ENCODE data around the gene UNC45B. TPM values are rescaled to one million over a fixed set of nuclear protein-coding genes. Genes with fewer than 3 reads are reported as not detected.

The UNC45B gene
- total and polyA plus RNA-seq, 2 of the 8 experiments (the other 6 are each of a cell fraction or from before 2014, with no cell fraction given) = 0.06 to 0.15 TPM

DNA sequence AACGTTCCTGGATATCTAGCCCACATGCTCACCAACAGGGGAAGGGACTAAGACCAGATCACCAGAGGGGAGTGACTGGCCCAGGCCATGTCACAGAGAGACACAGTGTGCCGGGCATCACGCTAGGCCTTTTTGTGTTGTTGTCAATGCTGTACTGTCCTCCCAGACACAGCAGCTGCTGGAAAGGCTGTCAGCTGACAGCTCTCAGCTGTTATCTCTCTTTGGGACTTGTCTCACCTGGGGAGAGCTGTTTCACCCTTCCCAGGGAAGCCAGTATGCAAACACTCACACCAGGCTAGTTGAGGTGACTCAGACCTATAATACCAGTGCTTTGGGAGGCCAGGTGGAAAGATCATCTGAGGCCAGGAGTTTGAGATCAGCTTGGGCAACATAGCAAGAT, 19.4 kb downstream of the UNC45B start:
- H3K4me2 ChIP-seq (ENCODE audit: insufficient read depth in 1 of 2, low read depth in 2 of 2, low read length in 2 of 2) = no peak overlapping the region
- H3K36me3 ChIP-seq (ENCODE audit: control insufficient read depth in 2 of 4, insufficient read depth in 4 of 4, low read length in 3 of 4) = no peaks in the 10 kb centered on the region
- H3K23ac ChIP-seq (ENCODE audit: insufficient read length) = no peak overlapping the region
- H3K9me3 ChIP-seq (ENCODE audit: insufficient read depth in 2 of 2, low read depth in 1 of 2, low read length in 1 of 2) = no peaks in the 10 kb centered on the region
- no peak overlapping the region for H3K18ac ChIP-seq (ENCODE audit: extremely low read depth, low read length)
- H3K9ac ChIP-seq (replicated peaks in 1 of 4; ENCODE audit: extremely low read depth in 1 of 4, low read depth in 3 of 4, low read length in 3 of 4) = no peak overlapping the region; a peak in 1 of 7 replicates
- H3K4ac ChIP-seq (replicated peaks; ENCODE audit: insufficient read length, low read depth, low read length) = no peak overlapping the region
- H3K56ac ChIP-seq (replicated peaks; ENCODE audit: insufficient read length, low read depth, low read length) = no peak overlapping the region
- DNase-seq (ENCODE audit: low read depth in 1 of 2, low spot score in 2 of 2) (no peak), FAIRE-seq (no peak)
- no peak overlapping the region for H2BK12ac ChIP-seq (ENCODE audit: low read depth, low read length)
- WGBS, 2 experiments (ENCODE audit: extremely low coverage in 1 of 2, insufficient coverage in 1 of 2, insufficient read length in 1 of 2, insufficient replicate concordance in 2 of 2, low coverage in 1 of 2, low lambda C conversion rate in 2 of 2, missing lambda C conversion rate in 1 of 2) = 54% methylated on average over 3 of the region's 3 CpGs; no CpG with 5 or more reads in 1 of the 2 experiments
- no peak overlapping the region for H3K27ac ChIP-seq (ENCODE audit: low read depth, low read length)
- H2BK5ac ChIP-seq (ENCODE audit: low read depth, low read length) = no peak overlapping the region
- H3K23me2 ChIP-seq (ENCODE audit: low read depth, low read length) = no peaks in the 10 kb centered on the region; the same call in 1 of the 2 replicates
- no peak overlapping the region for H2AFZ ChIP-seq (ENCODE audit: low read length)
- H2BK20ac ChIP-seq (ENCODE audit: low read length) = no peak overlapping the region
- H3K4me3 ChIP-seq (ENCODE audit: extremely low read depth in 1 of 4, insufficient read depth in 2 of 4, low read depth in 3 of 4, low read length in 4 of 4) = no peak overlapping the region
- no peak overlapping the region for H4K5ac ChIP-seq (ENCODE audit: insufficient read length, low read depth, low read length)
- no peak overlapping the region for H2BK15ac ChIP-seq (ENCODE audit: low read length)
- no peaks in the 10 kb centered on the region; the same call in 1 of the 2 replicates for H3K79me1 ChIP-seq (ENCODE audit: low read depth, low read length)
- H4K8ac ChIP-seq (ENCODE audit: extremely low read depth, insufficient read depth, low read length) = no peak overlapping the region
- ChIA-PET POLR2A (ENCODE audit: partially characterized antibody) (no interaction called here), CTCF (ENCODE audit: partially characterized antibody) (interaction anchor here (0.6 to 2.5 kb wide), 8 partner anchors 8 to 367 kb away, joined by 3 to 9 read pairs (median 3); no protein-coding TSS in a partner anchor)
- H2BK120ac ChIP-seq (replicated peaks; ENCODE audit: low read depth, low read length) = no peak overlapping the region
- H3K79me2 ChIP-seq (ENCODE audit: control insufficient read depth in 1 of 2, insufficient read depth in 2 of 2, low read length in 2 of 2) = no peaks in the 10 kb centered on the region
- H4K91ac ChIP-seq (replicated peaks; ENCODE audit: insufficient read length, low read length) = no peak overlapping the region
- no peak overlapping the region for H3K14ac ChIP-seq (ENCODE audit: insufficient read length)
- H3K4me1 ChIP-seq (replicated peaks in 1 of 4; ENCODE audit: control insufficient read depth in 3 of 4, insufficient read depth in 4 of 4, low read length in 3 of 4) = no peaks in the 10 kb centered on the region; a peak in 1 of 7 replicates
- peaks cover 0 to 1% of the 10 kb centered on the region in 2 experiments for H4K20me1 ChIP-seq (replicated peaks in 1 of 2; ENCODE audit: control insufficient read depth in 1 of 2, insufficient read depth in 2 of 2, low read length in 2 of 2)
- no peak overlapping the region for H2AK5ac ChIP-seq (ENCODE audit: low read depth, low read length)
- H3K27me3 ChIP-seq (replicated peaks in 1 of 4; ENCODE audit: control insufficient read depth in 3 of 4, extremely low read depth in 1 of 4, insufficient read depth in 3 of 4, low read length in 3 of 4) = no peaks in the 10 kb centered on the region
- TF ChIP-seq SAP30 (IDR thresholded peaks at IDR 0.05; ENCODE audit: insufficient read depth, insufficient replicate concordance, low read length) (no peak), SP1 (IDR thresholded peaks at IDR 0.05; ENCODE audit: low read depth, low read length) (no peak), BCL11A (IDR thresholded peaks at IDR 0.05; ENCODE audit: low read depth in 2 of 2, low read length in 2 of 2) (no peak), NANOG (IDR thresholded peaks at IDR 0.05; ENCODE audit: insufficient read depth, low read depth, low read length, poor library complexity, severe bottlenecking) (no peak), FOSL1 (IDR thresholded peaks at IDR 0.05; ENCODE audit: insufficient read depth, low read depth, low read length) (no peak), KDM5A (IDR thresholded peaks at IDR 0.05; ENCODE audit: low read length) (no peak), BRCA1 (IDR thresholded peaks at IDR 0.05; ENCODE audit: low read depth, low read length) (no peak), TBP (IDR thresholded peaks at IDR 0.05; ENCODE audit: low read depth, low read length) (no peak), KDM4A (IDR thresholded peaks at IDR 0.05; ENCODE audit: low read depth, low read length, severe bottlenecking) (no peak), TCF12 (IDR thresholded peaks at IDR 0.05; ENCODE audit: low read depth, low read length) (no peak), POU5F1 (IDR thresholded peaks at IDR 0.05; ENCODE audit: low read depth, low read length) (no peak), TAF1 (IDR thresholded peaks at IDR 0.05; ENCODE audit: low read depth, low read length) (no peak), HDAC2 (IDR thresholded peaks at IDR 0.05; ENCODE audit: borderline replicate concordance in 1 of 2, low read depth in 2 of 2, low read length in 2 of 2) (no peak), YY1 (IDR thresholded peaks at IDR 0.05; ENCODE audit: low read depth, low read length) (no peak), EZH2 (IDR thresholded peaks at IDR 0.05; ENCODE audit: low read depth, low read length, severe bottlenecking) (no peak)
